ENCODE measurements around the gene LGALS4.

DNA sequence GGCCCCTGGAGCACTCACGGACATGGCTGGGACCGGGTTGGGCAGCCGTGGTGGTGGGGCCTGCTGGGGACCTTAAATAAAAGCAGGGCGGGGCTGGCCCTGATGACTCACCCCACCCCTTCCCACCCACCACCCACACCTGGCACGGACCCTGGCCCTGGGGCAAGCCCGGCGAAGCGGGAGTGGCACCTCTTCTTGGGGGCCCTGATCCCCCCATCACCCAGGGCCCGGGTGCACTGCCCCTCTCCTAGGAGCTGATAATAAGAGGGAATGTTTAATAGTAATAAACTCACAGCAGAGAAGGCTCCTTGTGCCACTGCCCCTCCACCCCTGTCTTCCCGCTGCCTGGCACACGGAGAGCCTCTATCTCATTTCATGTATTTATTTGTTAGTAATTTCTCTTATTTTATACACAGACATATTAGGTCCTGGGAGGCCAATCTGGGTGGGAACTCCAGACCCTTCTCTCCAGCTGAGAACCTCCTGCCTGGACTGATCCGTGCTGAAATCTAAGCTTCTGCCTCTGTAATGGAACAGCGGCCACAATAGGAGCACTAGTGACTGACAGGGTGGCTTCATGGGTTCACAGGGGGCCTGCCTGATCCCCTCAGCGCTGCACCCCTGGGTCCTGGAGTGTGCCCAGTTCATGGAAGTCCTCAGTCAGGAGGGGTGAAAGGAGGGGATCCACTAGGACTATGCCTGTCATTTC is 39.1 kb downstream of the LGALS4 start, which contains the start of gene LGALS7:
- TF ChIP-seq EZH2 (IDR thresholded peaks at IDR 0.05; ENCODE audit: insufficient read depth, poor library complexity, severe bottlenecking) (no peak), EZH2phosphoT487 (IDR thresholded peaks at IDR 0.05; ENCODE audit: insufficient read depth, low read depth) (no peak)
